Keratinocyte (primary cell): ENCODE measurements around the gene RABL3.

ENCODE experiments used
- EZH2 ChIP-seq: IDR thresholded peaks from one replicate; pipeline ENCODE4 v1.6.1; 2012; ENCODE audit warnings: inconsistent platforms, mild to moderate bottlenecking, low read length, moderate library complexity
- TF ChIP-seq, protein P1 (sequence below), 3 experiments: IDR thresholded peaks in 1 of 3; conservative IDR thresholded peaks in 1 of 3; optimal IDR thresholded peaks in 1 of 3; 2 replicates in 2 of 3; 3 replicates in 1 of 3; pipeline versions ENCODE3 to v1.5.1; 2011; ENCODE audit warnings: low read length in 3 of 3, mild to moderate bottlenecking in 3 of 3, moderate library complexity in 2 of 3, control low read depth in 1 of 3, inconsistent platforms in 1 of 3; ENCODE audit not compliant: insufficient read depth in 2 of 3; ENCODE audit errors: extremely low read depth in 1 of 3

DNA sequence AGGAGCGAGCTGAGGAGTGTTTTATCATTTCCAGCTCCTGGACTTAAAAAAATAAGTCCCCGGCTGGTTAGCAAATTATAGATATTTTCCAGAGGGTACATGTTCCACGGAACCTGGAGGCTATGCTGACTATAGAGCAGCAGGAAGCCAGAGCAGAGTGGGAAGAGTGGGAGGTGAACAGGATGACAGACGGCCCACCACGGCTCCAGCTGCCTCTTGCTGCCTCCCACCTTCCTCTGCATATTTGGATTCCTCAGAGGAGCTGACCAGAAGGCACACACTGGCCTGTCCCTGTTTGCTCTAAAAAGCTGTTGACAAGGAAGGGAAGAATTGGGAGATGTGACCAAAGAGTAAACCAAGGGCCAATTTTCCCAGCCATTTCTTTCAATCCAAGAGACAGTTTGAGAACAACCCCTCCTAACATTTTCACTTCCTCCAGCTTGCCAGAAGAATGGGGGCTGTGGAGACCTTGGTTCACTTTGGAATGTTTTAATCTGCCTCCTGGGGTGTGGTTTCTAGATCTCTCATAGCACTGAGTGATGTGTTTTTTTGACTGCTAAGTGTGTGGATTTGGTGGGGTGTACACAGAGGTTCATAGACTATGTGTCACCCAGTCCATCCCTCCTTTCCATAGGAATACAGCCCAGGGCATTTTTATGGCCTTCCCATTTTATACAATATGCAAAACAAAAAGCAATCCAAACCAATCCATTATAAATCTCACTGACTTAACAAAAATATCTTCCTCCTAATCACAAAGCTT lies 97.1 kb downstream of the RABL3 start:
- TF ChIP-seq, protein P1, sequence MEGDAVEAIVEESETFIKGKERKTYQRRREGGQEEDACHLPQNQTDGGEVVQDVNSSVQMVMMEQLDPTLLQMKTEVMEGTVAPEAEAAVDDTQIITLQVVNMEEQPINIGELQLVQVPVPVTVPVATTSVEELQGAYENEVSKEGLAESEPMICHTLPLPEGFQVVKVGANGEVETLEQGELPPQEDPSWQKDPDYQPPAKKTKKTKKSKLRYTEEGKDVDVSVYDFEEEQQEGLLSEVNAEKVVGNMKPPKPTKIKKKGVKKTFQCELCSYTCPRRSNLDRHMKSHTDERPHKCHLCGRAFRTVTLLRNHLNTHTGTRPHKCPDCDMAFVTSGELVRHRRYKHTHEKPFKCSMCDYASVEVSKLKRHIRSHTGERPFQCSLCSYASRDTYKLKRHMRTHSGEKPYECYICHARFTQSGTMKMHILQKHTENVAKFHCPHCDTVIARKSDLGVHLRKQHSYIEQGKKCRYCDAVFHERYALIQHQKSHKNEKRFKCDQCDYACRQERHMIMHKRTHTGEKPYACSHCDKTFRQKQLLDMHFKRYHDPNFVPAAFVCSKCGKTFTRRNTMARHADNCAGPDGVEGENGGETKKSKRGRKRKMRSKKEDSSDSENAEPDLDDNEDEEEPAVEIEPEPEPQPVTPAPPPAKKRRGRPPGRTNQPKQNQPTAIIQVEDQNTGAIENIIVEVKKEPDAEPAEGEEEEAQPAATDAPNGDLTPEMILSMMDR (optimal IDR thresholded peaks at IDR 0.05 in 1 of 3, IDR thresholded peaks at IDR 0.05 in 1 of 3, conservative IDR thresholded peaks at IDR 0.05 in 1 of 3; ENCODE audit: extremely low read depth in 1 of 3, insufficient read depth in 2 of 3, low read length in 3 of 3) = no peak
- TF ChIP-seq EZH2 = no peak
